Upper lobe of left lung (tissue), 4 donors: ENCODE results near the gene DMRTA2.

Source experiments
- EP300 ChIP-seq, 4 donors: sonication (generic); formaldehyde crosslinking; IDR thresholded peaks; one replicate each; pipeline ENCODE4 v1.5.1; 2017; ENCODE audit warnings: antibody characterized with exemption in 4 of 4, control low read depth in 2 of 4
- POLR2A ChIP-seq, 4 donors: fragments of 450-650 bp; IDR thresholded peaks; one replicate each; pipeline ENCODE4 v1.5.1; 2016 to 2017; ENCODE audit warnings: antibody characterized with exemption in 4 of 4, mild to moderate bottlenecking in 2 of 4
- POLR2AphosphoS5 ChIP-seq, 2 donors: sonication (generic); formaldehyde crosslinking; IDR thresholded peaks; one replicate each; pipeline ENCODE4 v1.5.1; 2017; ENCODE audit warnings: antibody characterized with exemption in 2 of 2
- TF ChIP-seq, protein P1 (sequence below), 6 experiments: fragments of 450-650 bp in 4 of 6; fragments of 200-600 bp in 2 of 6; sonication (generic) in 2 of 6; IDR thresholded peaks; one replicate each; pipeline ENCODE4 v1.5.1; 2016 to 2019; ENCODE audit warnings: antibody characterized with exemption in 6 of 6

DNA sequence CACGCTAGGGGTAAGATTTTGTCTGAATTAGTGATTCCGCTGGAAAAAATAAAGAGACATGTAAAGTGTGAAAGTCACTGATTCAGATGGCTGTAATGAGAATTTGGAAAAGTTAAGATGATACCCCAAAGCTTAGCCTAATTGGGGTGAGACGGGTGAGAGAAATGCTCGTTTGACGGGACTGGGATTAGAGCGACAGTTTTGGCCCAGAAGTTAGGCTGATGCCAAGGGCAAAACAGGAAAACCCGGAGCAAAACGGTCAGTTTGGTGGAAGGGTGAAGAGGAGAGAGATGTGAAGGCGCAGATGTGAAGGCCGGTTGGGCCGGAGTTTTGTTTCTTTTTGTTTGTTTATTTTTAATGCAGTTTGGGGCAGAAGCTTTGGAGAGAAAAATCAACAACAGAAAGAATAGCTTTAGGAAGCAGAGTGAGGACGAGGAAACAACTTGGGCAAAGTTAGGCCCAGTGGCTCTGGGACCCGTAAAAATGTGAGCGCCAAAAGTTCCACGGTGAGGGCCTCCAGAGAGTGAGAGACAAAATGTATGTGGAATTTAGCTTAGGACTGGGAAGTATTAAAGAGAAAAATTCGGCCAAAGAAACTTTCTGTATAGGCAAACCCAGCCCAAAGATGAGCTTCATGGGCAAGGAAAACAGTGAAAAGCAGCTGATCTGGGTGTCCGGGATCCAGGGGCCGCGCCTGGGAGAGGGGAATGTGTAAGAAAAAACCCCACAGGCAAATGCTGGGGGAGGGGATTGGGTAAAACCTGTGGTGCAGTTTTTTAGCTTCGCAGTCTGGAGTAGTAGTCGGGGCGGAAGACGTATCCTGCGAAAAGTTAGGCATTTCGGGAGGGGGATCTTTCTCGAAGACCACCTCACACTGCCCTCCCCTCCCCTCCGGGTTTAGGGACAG is 1.2 kb downstream of the DMRTA2 start:
- TF ChIP-seq, protein P1, sequence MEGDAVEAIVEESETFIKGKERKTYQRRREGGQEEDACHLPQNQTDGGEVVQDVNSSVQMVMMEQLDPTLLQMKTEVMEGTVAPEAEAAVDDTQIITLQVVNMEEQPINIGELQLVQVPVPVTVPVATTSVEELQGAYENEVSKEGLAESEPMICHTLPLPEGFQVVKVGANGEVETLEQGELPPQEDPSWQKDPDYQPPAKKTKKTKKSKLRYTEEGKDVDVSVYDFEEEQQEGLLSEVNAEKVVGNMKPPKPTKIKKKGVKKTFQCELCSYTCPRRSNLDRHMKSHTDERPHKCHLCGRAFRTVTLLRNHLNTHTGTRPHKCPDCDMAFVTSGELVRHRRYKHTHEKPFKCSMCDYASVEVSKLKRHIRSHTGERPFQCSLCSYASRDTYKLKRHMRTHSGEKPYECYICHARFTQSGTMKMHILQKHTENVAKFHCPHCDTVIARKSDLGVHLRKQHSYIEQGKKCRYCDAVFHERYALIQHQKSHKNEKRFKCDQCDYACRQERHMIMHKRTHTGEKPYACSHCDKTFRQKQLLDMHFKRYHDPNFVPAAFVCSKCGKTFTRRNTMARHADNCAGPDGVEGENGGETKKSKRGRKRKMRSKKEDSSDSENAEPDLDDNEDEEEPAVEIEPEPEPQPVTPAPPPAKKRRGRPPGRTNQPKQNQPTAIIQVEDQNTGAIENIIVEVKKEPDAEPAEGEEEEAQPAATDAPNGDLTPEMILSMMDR (IDR thresholded peaks at IDR 0.05) = no peak
- TF ChIP-seq POLR2A (IDR thresholded peaks at IDR 0.05) (no peak), POLR2AphosphoS5 (IDR thresholded peaks at IDR 0.05) (no peak), EP300 (IDR thresholded peaks at IDR 0.05) (no peak)
